T-cell (primary cell): ENCODE measurements around the gene ZNF503. TPM values are rescaled to one million over a fixed set of nuclear protein-coding genes. Genes with fewer than 3 reads are reported as not detected.
A peak's percentile ranks its signal among the peaks of the same experiment; 100 is the strongest.

Experiments
- ATAC-seq, 4 experiments: fragments of 200-7000 bp in 3 of 4; fragments of 150-1000 bp in 1 of 4; cut with Tn5 transposase; replicated peaks in 1 of 4; 1 replicate in 3 of 4; 2 replicates in 1 of 4; pipeline ENCODE4 v1.10.0; 2021; ENCODE audit warnings: moderate library complexity in 3 of 4, mild to moderate bottlenecking in 2 of 4, moderate number of reproducible peaks in 1 of 4
- CTCF ChIA-PET, 2 donors: fragments of 300-600 bp; sonication (Branson Sonifier 250); formaldehyde crosslinking; loops; one replicate each; lab custom pipeline; 2022; ENCODE audit warnings: antibody characterized with exemption in 2 of 2; lab: Charles Lee
- POLR2A ChIA-PET, 2 donors: fragments of 300-600 bp; sonication (Branson Sonifier 250); formaldehyde crosslinking; loops; one replicate each; lab custom pipeline; 2022; ENCODE audit warnings: antibody characterized with exemption in 2 of 2; lab: Charles Lee
- DNase-seq, 35 experiments: peaks; one replicate each; pipeline versions ENCODE4 v3.0.0 to v3.0.0-alpha.2; 2013 to 2023
- H3K27ac ChIP-seq: one replicate; pipeline ENCODE4 v1.5.1; 2013; ENCODE audit warnings: low read length
- H3K27me3 ChIP-seq, 2 experiments: replicated peaks in 1 of 2; 1 replicate in 1 of 2; 2 replicates in 1 of 2; pipeline versions ENCODE4 v1.6.1 to v1.7.0; 2013; ENCODE audit warnings: low read length in 1 of 2, mixed read lengths in 1 of 2; ENCODE audit not compliant: control insufficient read depth in 2 of 2, insufficient read depth in 2 of 2; ENCODE audit errors: extremely low read depth in 1 of 2
- H3K36me3 ChIP-seq, 2 donors: 1 replicate in 1 of 2; 2 replicates in 1 of 2; pipeline versions ENCODE4 v1.6.1 to v1.7.0; 2013; ENCODE audit warnings: low read length in 1 of 2; ENCODE audit not compliant: control insufficient read depth in 2 of 2, insufficient read depth in 1 of 2; ENCODE audit errors: extremely low read depth in 1 of 2
- H3K4me1 ChIP-seq, 2 experiments: 1 replicate in 1 of 2; 2 replicates in 1 of 2; pipeline versions ENCODE4 v1.6.1 to v1.7.0; 2013; ENCODE audit warnings: low read length in 2 of 2, mixed read lengths in 1 of 2; ENCODE audit not compliant: insufficient read depth in 2 of 2, control insufficient read depth in 1 of 2; ENCODE audit errors: extremely low read depth in 1 of 2
- H3K4me3 ChIP-seq, 2 donors: 1 replicate in 1 of 2; 2 replicates in 1 of 2; pipeline versions ENCODE4 v1.5.1 to v1.7.0; 2013; ENCODE audit warnings: mild to moderate bottlenecking in 2 of 2, low read length in 1 of 2, moderate library complexity in 1 of 2; ENCODE audit not compliant: control insufficient read depth in 1 of 2; ENCODE audit errors: extremely low read depth in 1 of 2
- H3K9me3 ChIP-seq: 2 replicates; pipeline ENCODE4 v1.7.0; 2013
- H3K27ac Mint-ChIP-seq, 2 donors: one replicate each; pipeline ENCODE4 v1.8.0; 2020 to 2021; ENCODE audit warnings: mild to moderate bottlenecking in 2 of 2, mixed read lengths in 2 of 2
- H3K27me3 Mint-ChIP-seq, 2 donors: one replicate each; pipeline ENCODE4 v1.8.0; 2021 to 2022; ENCODE audit warnings: mixed read lengths in 2 of 2
- H3K36me3 Mint-ChIP-seq: one replicate; pipeline ENCODE4 v1.8.0; 2021; ENCODE audit warnings: mixed read lengths
- H3K4me1 Mint-ChIP-seq, 3 donors: one replicate each; pipeline ENCODE4 v1.8.0; 2020 to 2022; ENCODE audit warnings: mixed read lengths in 3 of 3, mild to moderate bottlenecking in 1 of 3
- H3K4me3 Mint-ChIP-seq, 3 donors: one replicate each; pipeline ENCODE4 v1.8.0; 2020 to 2022; ENCODE audit warnings: mild to moderate bottlenecking in 3 of 3, mixed read lengths in 3 of 3, moderate library complexity in 3 of 3
- H3K9me3 Mint-ChIP-seq, 3 donors: one replicate each; pipeline ENCODE4 v1.8.0; 2020 to 2022; ENCODE audit warnings: mixed read lengths in 3 of 3
- WGBS: methylation state at CpG from one replicate; pipeline ENCODE4 v1.1.5; 2013; ENCODE audit warnings: missing lambda C conversion rate; ENCODE audit not compliant: insufficient coverage; 5-methylcytosine and 5-hydroxymethylcytosine counted together
- total RNA-seq, 35 experiments: library from RNA in 6 of 35; stranded (reverse) in 6 of 35; fragments of 120-200 nt in 1 of 35; gene quantifications; one replicate each; pipeline versions ENCODE4 v1.2.1 to v1.2.4 and lab custom pipeline; 2013 to 2026

The ZNF503 gene
- total RNA-seq, 5 donors from 2014 or later (not counting 1 experiment from before 2014, with no cell fraction given), result 0.16 to 0.38 (median 0.30) TPM; not detected in 1

DNA sequence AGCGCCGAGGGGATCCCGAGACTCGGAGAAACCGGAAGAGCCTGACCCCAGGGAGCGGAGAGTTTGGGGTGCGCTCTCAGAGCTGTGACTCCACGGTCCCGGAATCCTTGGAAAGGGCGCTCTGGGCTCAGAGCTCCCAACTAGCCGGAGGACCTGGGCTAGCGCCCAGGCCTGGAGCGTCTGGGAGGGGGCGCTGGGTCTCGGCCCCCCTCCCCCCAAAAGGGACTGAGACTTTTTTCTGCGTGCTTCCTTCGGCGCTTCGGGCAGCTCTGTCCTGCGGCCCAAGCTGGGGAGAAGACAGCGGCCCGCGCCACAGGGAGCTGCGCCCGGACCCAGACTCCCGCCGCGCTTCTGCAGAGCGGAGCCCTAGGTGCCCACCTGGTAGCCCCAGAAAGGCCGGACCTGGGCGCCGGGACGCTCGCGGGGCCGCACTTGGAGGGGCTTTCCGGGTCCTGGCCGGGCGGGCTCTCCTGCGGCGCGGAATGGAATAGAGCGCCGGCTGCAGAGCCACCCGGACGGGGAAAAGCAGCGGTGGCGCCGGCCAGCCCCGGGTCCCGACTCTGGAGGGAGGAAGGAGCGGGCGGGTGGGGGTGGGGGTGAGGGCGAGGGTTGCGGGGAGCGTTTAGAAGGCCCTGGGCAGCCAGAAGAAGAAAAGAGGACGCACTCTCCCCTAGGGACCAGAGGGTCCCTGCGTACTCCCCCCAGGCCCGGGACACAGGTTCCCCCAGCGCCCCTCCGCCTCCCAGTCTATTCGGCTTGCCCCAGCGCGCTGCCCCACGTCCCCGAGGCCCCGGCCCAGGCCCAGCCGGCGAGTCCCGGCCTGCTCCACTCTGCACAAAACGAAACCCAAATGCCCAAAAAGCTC, 4.7 kb downstream of the ZNF503 start:
- H3K4me3 ChIP-seq, result no peak overlapping the region
- ATAC-seq, result no peak
- H3K36me3 ChIP-seq, result no peaks in the 10 kb centered on the region
- Mint-ChIP-seq H3K36me3 (peaks cover 3% of the 10 kb centered on the region), H3K27me3 (peaks cover 29 to 66% of the 10 kb centered on the region in 2 donors), H3K4me1 (peaks cover 14 to 25% (median 16%) of the 10 kb centered on the region in 3 donors), H3K27ac (no peak overlapping the region), H3K9me3 (no peaks in the 10 kb centered on the region), H3K4me3 (no peak overlapping the region)
- no peak overlapping the region for H3K27ac ChIP-seq
- WGBS, result 19% methylated on average over 59 of the region's 71 CpGs
- DNase-seq, result no peak
- H3K9me3 ChIP-seq, result no peaks in the 10 kb centered on the region
- H3K27me3 ChIP-seq, result peaks cover 2 to 75% of the 10 kb centered on the region in 2 experiments
- H3K4me1 ChIP-seq, result peaks cover 9 to 32% of the 10 kb centered on the region in 2 experiments
- ChIA-PET POLR2A (no interaction called here), CTCF (no interaction called here)

DNA sequence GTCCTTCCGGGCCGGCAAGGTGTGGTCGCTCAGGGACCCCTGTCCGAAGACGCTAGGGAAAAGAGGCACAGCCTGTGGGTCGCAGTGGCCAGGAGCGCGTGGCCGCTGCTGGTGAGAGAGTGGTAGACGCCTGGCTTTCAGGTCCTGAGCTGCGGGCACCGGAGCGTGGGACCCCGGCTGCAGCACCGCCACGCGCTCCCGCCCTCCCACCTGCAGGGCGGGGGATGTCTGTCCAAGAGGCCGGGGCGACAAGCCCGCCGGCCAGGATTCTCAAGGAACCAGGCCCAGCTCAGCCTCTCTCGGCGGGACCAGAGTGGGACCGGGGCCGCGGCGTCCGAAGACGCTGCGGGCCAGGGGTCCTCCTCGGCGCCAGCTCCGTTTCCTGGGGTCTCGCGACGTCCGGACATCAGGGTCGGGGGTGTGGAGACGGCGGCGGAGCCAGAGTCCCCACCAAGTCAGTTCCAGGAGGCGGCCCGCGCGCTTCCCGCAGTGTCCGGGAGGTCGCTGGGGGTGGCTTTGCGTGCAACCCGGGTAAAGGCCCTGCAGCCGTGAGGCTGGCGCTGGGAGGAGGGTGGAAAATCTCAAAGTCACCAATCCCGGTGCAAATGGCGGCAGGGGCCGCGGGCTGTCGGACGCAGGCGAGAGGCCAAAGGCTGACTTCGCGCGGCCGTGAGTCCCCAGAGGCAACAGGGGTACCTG, 5.5 kb downstream of the ZNF503 start:
- no peak overlapping the region for H3K4me3 Mint-ChIP-seq
- peaks cover 12 to 24% (median 14%) of the 10 kb centered on the region in 3 donors for H3K4me1 Mint-ChIP-seq
- H3K36me3 Mint-ChIP-seq, result peaks cover 3% of the 10 kb centered on the region
- 16% methylated on average over 65 of the region's 65 CpGs for WGBS
- Histone ChIP-seq H3K4me1 (peaks cover 7 to 28% of the 10 kb centered on the region in 2 experiments), H3K4me3 (no peak overlapping the region), H3K36me3 (no peaks in the 10 kb centered on the region), H3K27ac (no peak overlapping the region), H3K27me3 (peaks cover 2 to 73% of the 10 kb centered on the region in 2 experiments), H3K9me3 (no peaks in the 10 kb centered on the region)
- H3K27me3 Mint-ChIP-seq, result peaks cover 36 to 71% of the 10 kb centered on the region in 2 donors
- no peaks in the 10 kb centered on the region for H3K9me3 Mint-ChIP-seq
- ChIA-PET CTCF (no interaction called here), POLR2A (no interaction called here)
- no peak for DNase-seq
- no peak overlapping the region for H3K27ac Mint-ChIP-seq
- ATAC-seq, result no peak

DNA sequence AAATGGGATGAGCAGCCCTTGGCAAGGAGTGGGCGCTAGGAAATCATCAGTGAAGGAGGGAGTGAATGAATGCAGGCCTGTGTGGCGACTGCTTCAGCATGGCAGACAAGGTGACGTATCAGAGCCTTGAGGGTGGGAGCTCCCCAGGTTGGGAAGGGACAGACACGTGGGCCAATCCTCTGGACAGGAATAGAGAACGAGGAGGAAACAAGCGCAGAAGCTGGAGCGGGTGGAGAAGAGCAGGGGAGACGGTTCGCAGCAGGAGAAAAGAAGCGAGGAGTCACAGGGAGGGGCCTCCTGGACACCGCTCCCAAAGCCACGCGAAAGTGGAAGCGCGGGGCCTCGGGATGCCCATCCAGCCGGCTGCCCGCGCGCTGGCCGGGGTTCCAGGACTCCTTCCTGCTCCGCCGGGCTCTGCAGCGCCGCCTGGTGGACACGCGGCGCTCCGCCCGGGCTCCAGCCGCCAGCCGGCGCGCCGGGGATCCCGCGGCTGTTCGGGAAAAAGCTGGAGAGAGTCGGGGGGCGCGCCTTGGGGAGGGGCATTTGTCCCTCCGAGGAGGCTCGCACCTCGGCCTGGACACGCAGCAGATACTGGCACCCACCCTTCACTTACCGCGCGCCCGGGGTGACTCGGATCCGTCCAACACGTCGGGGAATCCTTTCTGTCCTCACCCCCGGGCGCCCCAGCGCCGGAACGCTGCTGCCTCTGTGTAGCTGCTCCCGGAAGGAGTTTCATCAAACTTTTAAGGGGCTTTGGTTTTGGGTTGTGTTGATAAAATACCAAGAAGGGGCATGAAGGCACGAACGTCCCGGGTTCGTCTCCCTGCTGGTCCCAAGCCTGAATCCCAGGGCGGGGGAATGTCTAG, 6.3 kb downstream of the ZNF503 start:
- H3K4me1 Mint-ChIP-seq, result peaks cover 10 to 16% (median 12%) of the 10 kb centered on the region in 3 donors
- Histone ChIP-seq H3K36me3 (no peaks in the 10 kb centered on the region), H3K4me1 (peaks cover 2 to 20% of the 10 kb centered on the region in 2 experiments), H3K9me3 (no peaks in the 10 kb centered on the region), H3K27ac (no peak overlapping the region), H3K27me3 (peaks cover 2 to 66% of the 10 kb centered on the region in 2 experiments), H3K4me3 (no peak overlapping the region)
- DNase-seq, result peak in 1 of 35 experiments; percentile 21
- peaks cover 43 to 67% of the 10 kb centered on the region in 2 donors for H3K27me3 Mint-ChIP-seq
- peak in 1 of 4 experiments; percentile 23 for ATAC-seq
- 24% methylated on average over 60 of the region's 64 CpGs for WGBS
- H3K36me3 Mint-ChIP-seq, result peaks cover 3% of the 10 kb centered on the region
- CTCF ChIA-PET, result no interaction called here
- no peaks in the 10 kb centered on the region for H3K9me3 Mint-ChIP-seq
- peak overlapping the region in 1 of 2 donors; percentile 74 for H3K27ac Mint-ChIP-seq
- POLR2A ChIA-PET, result no interaction called here
- H3K4me3 Mint-ChIP-seq, result peak overlapping the region in 1 of 3 donors; percentile 78

DNA sequence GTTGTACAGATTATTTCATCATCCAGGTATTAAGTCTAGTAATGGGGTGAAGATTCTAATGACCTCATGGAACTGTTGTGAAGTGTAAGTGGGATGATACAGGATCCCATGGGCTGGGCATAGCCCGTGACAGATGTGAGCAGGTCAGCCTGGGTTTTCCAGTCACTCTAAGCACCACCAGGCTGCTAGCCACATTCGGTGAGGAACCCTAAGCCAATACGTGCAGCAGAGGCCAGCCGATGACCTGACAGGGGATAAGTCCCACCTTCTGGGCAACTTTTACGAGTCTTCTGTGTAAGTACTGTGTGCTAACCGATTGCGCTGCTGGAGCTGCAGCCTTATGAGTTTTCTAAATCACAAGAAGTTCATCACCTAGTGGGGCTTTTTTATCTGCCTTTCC, 7.3 kb downstream of the ZNF503 start:
- Mint-ChIP-seq H3K36me3 (peaks cover 3% of the 10 kb centered on the region), H3K9me3 (no peaks in the 10 kb centered on the region), H3K27me3 (peaks cover 45 to 63% of the 10 kb centered on the region in 2 donors), H3K27ac (peak overlapping the region in 1 of 2 donors; percentile 19), H3K4me3 (peak overlapping the region in 1 of 3 donors; percentile 78), H3K4me1 (peaks cover 7 to 13% (median 9%) of the 10 kb centered on the region in 3 donors)
- ChIA-PET POLR2A (no interaction called here), CTCF (no interaction called here)
- H3K9me3 ChIP-seq, result no peaks in the 10 kb centered on the region
- H3K27me3 ChIP-seq, result peaks cover 2 to 58% of the 10 kb centered on the region in 2 experiments
- WGBS, result 88% methylated on average over 7 of the region's 7 CpGs
- H3K4me3 ChIP-seq, result no peak overlapping the region
- no peaks in the 10 kb centered on the region for H3K36me3 ChIP-seq
- no peak for ATAC-seq
- no peak for DNase-seq
- H3K4me1 ChIP-seq, result peaks cover 0 to 11% of the 10 kb centered on the region in 2 experiments
- no peak overlapping the region for H3K27ac ChIP-seq

DNA sequence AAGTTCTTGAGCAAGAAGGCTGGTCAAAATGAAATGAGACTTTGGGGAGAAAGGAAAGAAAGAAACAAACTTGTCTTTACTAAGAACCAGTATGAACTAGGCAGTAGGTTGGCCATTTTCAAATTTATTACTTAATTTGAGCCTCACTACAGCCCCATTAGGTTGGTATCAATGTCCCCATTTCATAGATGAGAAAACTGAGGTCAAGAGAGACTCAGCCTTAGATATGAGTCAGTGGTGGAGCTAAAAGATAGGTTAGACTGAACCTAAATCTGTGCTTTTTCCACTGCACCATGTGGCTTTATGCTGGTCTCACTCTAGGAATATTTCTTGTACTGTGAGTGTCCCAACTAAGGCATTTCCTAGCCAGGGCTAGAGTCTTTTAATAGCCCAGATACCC, 8.8 kb downstream of the ZNF503 start:
- POLR2A ChIA-PET, result no interaction called here
- ATAC-seq (no peak), DNase-seq (no peak)
- Histone ChIP-seq H3K27me3 (peaks cover 2 to 55% of the 10 kb centered on the region in 2 experiments), H3K4me1 (peaks cover 0 to 11% of the 10 kb centered on the region in 2 experiments), H3K9me3 (no peaks in the 10 kb centered on the region), H3K4me3 (no peak overlapping the region), H3K36me3 (no peaks in the 10 kb centered on the region), H3K27ac (no peak overlapping the region)
- Mint-ChIP-seq H3K9me3 (no peaks in the 10 kb centered on the region), H3K27me3 (peaks cover 51 to 60% of the 10 kb centered on the region in 2 donors), H3K4me3 (no peak overlapping the region), H3K4me1 (peaks cover 7 to 11% (median 9%) of the 10 kb centered on the region in 3 donors), H3K36me3 (peaks cover 3% of the 10 kb centered on the region), H3K27ac (no peak overlapping the region)
- CTCF ChIA-PET, result no interaction called here

DNA sequence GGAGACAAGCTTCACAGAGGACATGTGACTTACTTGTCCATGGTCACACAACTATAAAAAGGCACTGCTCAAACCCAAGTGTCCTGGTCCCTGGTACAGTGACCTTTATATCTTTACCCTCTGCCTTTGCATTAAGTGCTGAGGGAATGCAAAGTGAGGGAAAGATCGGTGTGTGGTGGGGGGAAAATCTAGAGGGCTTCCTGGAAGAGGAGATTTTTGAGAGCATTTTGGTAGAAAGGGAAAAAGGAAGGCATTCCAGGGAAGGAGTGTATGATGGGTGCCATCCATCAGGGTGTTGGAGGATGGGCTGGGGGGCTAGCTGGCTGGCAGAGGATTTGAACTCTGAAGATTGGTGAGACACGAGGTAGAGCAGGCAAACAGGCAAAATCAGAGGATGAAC, 9.3 kb downstream of the ZNF503 start:
- Histone ChIP-seq H3K27ac (no peak overlapping the region), H3K9me3 (no peaks in the 10 kb centered on the region), H3K27me3 (peaks cover 2 to 54% of the 10 kb centered on the region in 2 experiments), H3K4me1 (peaks cover 0 to 11% of the 10 kb centered on the region in 2 experiments), H3K36me3 (no peaks in the 10 kb centered on the region), H3K4me3 (no peak overlapping the region)
- ChIA-PET CTCF (no interaction called here), POLR2A (no interaction called here)
- H3K9me3 Mint-ChIP-seq, result no peaks in the 10 kb centered on the region
- ATAC-seq, result no peak
- DNase-seq, result no peak
- H3K4me1 Mint-ChIP-seq, result peaks cover 7 to 9% (median 8%) of the 10 kb centered on the region in 3 donors
- H3K36me3 Mint-ChIP-seq, result peaks cover 3% of the 10 kb centered on the region
- peaks cover 53 to 59% of the 10 kb centered on the region in 2 donors for H3K27me3 Mint-ChIP-seq
- no peak overlapping the region for H3K4me3 Mint-ChIP-seq
- H3K27ac Mint-ChIP-seq, result no peak overlapping the region
- 67% methylated on average over 2 of the region's 2 CpGs for WGBS
